Stromal cell of bone marrow (primary cell): ENCODE results near the gene SEMA6A.
"Not testable (repeated sequence)": the region's sequence is repeated elsewhere in the genome, so short reads cannot be mapped to it uniquely, and the experiment has no call there.

Source experiments
- DNase-seq: peaks from one replicate; pipeline ENCODE4 v3.0.0-alpha.2; 2012; ENCODE audit warnings: low read depth

The SEMA6A gene

GRCh38 chr5:116524051-116524904 is 50.3 kb downstream of the SEMA6A start:
- no peak for DNase-seq

GRCh38 chr5:116523182-116523581 is 51.4 kb downstream of the SEMA6A start:
- DNase-seq, result not testable (repeated sequence)

GRCh38 chr5:116522356-116523136 is 52.1 kb downstream of the SEMA6A start:
- no peak for DNase-seq

- DNase-seq, result no peak
These were observed 53.3 kb downstream of the SEMA6A start for GRCh38 chr5:116521173-116521872.

- no peak for DNase-seq
These were observed 53.9 kb downstream of the SEMA6A start for GRCh38 chr5:116520771-116521170.

- DNase-seq, result no peak
These were observed 56.2 kb downstream of the SEMA6A start for GRCh38 chr5:116518423-116518822.

- no peak for DNase-seq
These were observed 57.1 kb downstream of the SEMA6A start for GRCh38 chr5:116517488-116517887.

GRCh38 chr5:116516021-116516420 is 58.6 kb downstream of the SEMA6A start:
- DNase-seq, result no peak

- DNase-seq, result no peak
These were observed 60.1 kb downstream of the SEMA6A start for GRCh38 chr5:116514421-116514970.

- no peak for DNase-seq
These were observed 64.1 kb downstream of the SEMA6A start for GRCh38 chr5:116510517-116510916.

- no peak for DNase-seq
These were observed 65.0 kb downstream of the SEMA6A start for GRCh38 chr5:116509483-116510244.

- no peak for DNase-seq
These were observed 65.8 kb downstream of the SEMA6A start for GRCh38 chr5:116508835-116509234.

GRCh38 chr5:116507941-116508655 is 66.5 kb downstream of the SEMA6A start:
- DNase-seq, result no peak

- peak; percentile 2 for DNase-seq
These were observed 67.5 kb downstream of the SEMA6A start for GRCh38 chr5:116507051-116507537.

GRCh38 chr5:116506488-116506887 is 68.1 kb downstream of the SEMA6A start:
- DNase-seq, result no peak

- DNase-seq, result no peak
These were observed 69.9 kb downstream of the SEMA6A start for GRCh38 chr5:116504593-116505166.

- DNase-seq, result peak; percentile 31
These were observed 72.0 kb downstream of the SEMA6A start for GRCh38 chr5:116502616-116503015.

- DNase-seq, result no peak
These were observed 72.5 kb downstream of the SEMA6A start for GRCh38 chr5:116502138-116502537.

GRCh38 chr5:116498503-116499048 is 76.0 kb downstream of the SEMA6A start:
- DNase-seq, result no peak

GRCh38 chr5:116497631-116498030 is 77.0 kb downstream of the SEMA6A start:
- DNase-seq, result no peak
